Naive thymus-derived CD4-positive, alpha-beta T cell (primary cell): ENCODE results near the gene KIAA0319L. TPM values are rescaled to one million over a fixed set of nuclear protein-coding genes. Genes with fewer than 3 reads are reported as not detected.

ENCODE experiments used
- ATAC-seq: fragments of 150-1000 bp; cut with Tn5 transposase; 2 replicates; pipeline ENCODE4 v1.10.0; 2021; ENCODE audit warnings: mild to moderate bottlenecking, moderate library complexity
- CTCF ChIA-PET: fragments of 350-600 bp; sonication (Branson Sonifier 250); formaldehyde crosslinking; loops from one replicate; lab custom pipeline; 2021; ENCODE audit warnings: antibody characterized with exemption; lab: Charles Lee
- POLR2A ChIA-PET: fragments of 350-600 bp; sonication (Branson Sonifier 250); formaldehyde crosslinking; loops from one replicate; lab custom pipeline; 2021; ENCODE audit warnings: antibody characterized with exemption, inconsistent platforms; lab: Charles Lee
- DNase-seq, 9 donors: peaks; one replicate each; pipeline versions ENCODE4 v3.0.0 to v3.0.0-alpha.2; 2020 to 2022; ENCODE audit warnings: mixed read lengths in 1 of 9
- H3K27ac ChIP-seq: one replicate; pipeline ENCODE4 v1.7.0; 2013; ENCODE audit warnings: mild to moderate bottlenecking, low read depth, low read length, moderate library complexity
- H3K27me3 ChIP-seq, 2 donors: one replicate each; pipeline ENCODE4 v1.7.0; 2013; ENCODE audit warnings: low read length in 2 of 2, mild to moderate bottlenecking in 2 of 2, moderate library complexity in 2 of 2; ENCODE audit not compliant: control insufficient read depth in 2 of 2, insufficient read depth in 2 of 2
- H3K36me3 ChIP-seq, 3 experiments: 1 replicate in 2 of 3; 2 replicates in 1 of 3; pipeline ENCODE4 v1.7.0; 2013; ENCODE audit warnings: low read length in 3 of 3, mild to moderate bottlenecking in 3 of 3, moderate library complexity in 1 of 3; ENCODE audit not compliant: insufficient read depth in 3 of 3, control insufficient read depth in 2 of 3
- H3K4me1 ChIP-seq, 2 donors: one replicate each; pipeline ENCODE4 v1.7.0; 2013; ENCODE audit warnings: low read length in 2 of 2, mild to moderate bottlenecking in 2 of 2, moderate library complexity in 1 of 2; ENCODE audit not compliant: control insufficient read depth in 2 of 2, insufficient read depth in 2 of 2
- H3K4me3 ChIP-seq: 2 replicates; pipeline ENCODE4 v1.7.0; 2013; ENCODE audit warnings: mild to moderate bottlenecking, low read length
- H3K9me3 ChIP-seq, 3 experiments: 1 replicate in 2 of 3; 2 replicates in 1 of 3; pipeline ENCODE4 v1.7.0; 2013; ENCODE audit warnings: low read length in 3 of 3; ENCODE audit not compliant: control insufficient read depth in 2 of 3
- H3K27ac Mint-ChIP-seq, 9 donors: one replicate each; pipeline ENCODE4 v1.8.0; 2020 to 2022; ENCODE audit warnings: mixed read lengths in 9 of 9, mild to moderate bottlenecking in 8 of 9, moderate library complexity in 5 of 9, inconsistent platforms in 2 of 9
- H3K27me3 Mint-ChIP-seq, 5 donors: one replicate each; pipeline ENCODE4 v1.8.0; 2021 to 2022; ENCODE audit warnings: mixed read lengths in 5 of 5, mild to moderate bottlenecking in 1 of 5
- H3K36me3 Mint-ChIP-seq, 5 donors: one replicate each; pipeline ENCODE4 v1.8.0; 2020 to 2022; ENCODE audit warnings: mixed read lengths in 5 of 5, mild to moderate bottlenecking in 3 of 5, inconsistent platforms in 1 of 5
- H3K4me1 Mint-ChIP-seq, 7 donors: one replicate each; pipeline ENCODE4 v1.8.0; 2020 to 2022; ENCODE audit warnings: mixed read lengths in 7 of 7, mild to moderate bottlenecking in 3 of 7, inconsistent platforms in 1 of 7
- H3K4me3 Mint-ChIP-seq, 10 donors: one replicate each; pipeline ENCODE4 v1.8.0; 2020 to 2022; ENCODE audit warnings: mild to moderate bottlenecking in 10 of 10, mixed read lengths in 10 of 10, moderate library complexity in 6 of 10, inconsistent platforms in 2 of 10
- H3K9me3 Mint-ChIP-seq, 11 donors: one replicate each; pipeline ENCODE4 v1.8.0; 2020 to 2022; ENCODE audit warnings: mixed read lengths in 11 of 11, mild to moderate bottlenecking in 4 of 11, inconsistent platforms in 1 of 11, moderate library complexity in 1 of 11
- intact Hi-C, 2 donors: fragments of 100-400 bp; cut with micrococcal nuclease; formaldehyde crosslinking; loops; one replicate each; pipeline ENCODE4 v1.15.1; 2023
- polyA plus RNA-seq, 2 donors: library from polyadenylated mRNA; unstranded; fragments of 300-500 nt; fragmentation: Illumina TruSeq; gene quantifications; one replicate each; pipeline ENCODE4 v1.2.3, GENCODE V29; 2021
- total RNA-seq, 6 experiments: library from RNA in 5 of 6; stranded (reverse) in 5 of 6; gene quantifications; 1 replicate in 5 of 6; 2 replicates in 1 of 6; pipeline ENCODE4 v1.2.3 and lab custom pipeline; 2021 to 2026

Gene KIAA0319L
- total and polyA plus RNA-seq, 7 experiments from 2014 or later, result 22.2 to 79.7 (median 63.5) TPM

DNA sequence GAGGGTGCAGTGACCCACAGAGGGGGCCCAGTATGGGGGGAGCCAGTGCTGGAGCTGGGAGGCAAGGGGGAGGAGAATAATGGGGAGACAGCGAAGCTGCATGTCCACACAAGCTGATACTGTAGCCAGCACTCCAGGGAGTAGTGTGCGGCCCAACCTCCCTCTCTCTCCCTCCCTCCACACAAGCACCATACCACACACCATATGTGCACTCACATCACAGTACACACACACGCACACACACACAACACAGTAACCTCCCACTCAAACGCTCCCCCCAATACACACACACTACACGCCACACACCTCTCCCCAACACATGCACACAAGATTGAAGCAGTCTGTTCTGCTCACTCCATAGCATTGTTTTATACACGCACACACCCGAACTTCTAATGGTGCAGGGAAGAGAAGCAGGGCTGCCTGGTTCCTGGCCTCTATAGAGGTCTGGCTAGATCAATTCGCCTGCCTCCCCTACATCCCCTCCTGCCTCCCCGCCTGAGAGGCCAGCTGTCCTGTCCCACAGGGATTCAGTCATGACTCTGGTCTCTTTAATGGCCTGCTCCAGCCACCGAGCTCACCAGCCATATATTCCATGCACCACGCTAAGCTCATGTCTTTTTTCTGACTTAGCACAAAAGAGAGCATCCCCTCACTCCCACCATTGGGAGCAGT lies 4.2 kb upstream of the KIAA0319L start:
- H3K4me1 ChIP-seq, result peaks cover 3 to 9% of the 10 kb centered on the region in 2 donors
- Mint-ChIP-seq H3K9me3 (no peaks in the 10 kb centered on the region), H3K4me3 (peak overlapping the region in 3 of 10 donors; percentile 5 to 22 (median 14)), H3K4me1 (peaks cover 23 to 49% (median 39%) of the 10 kb centered on the region in 7 donors), H3K36me3 (peaks cover 0 to 8% (median 0%) of the 10 kb centered on the region in 5 donors), H3K27ac (peak overlapping the region in 7 of 9 donors; percentile 13 to 89 (median 73)), H3K27me3 (no peaks in the 10 kb centered on the region)
- intact Hi-C loops, result no loop called here
- no peak overlapping the region for H3K27ac ChIP-seq
- peaks cover 0 to 28% (median 0%) of the 10 kb centered on the region in 3 experiments for H3K36me3 ChIP-seq
- ChIA-PET CTCF (interaction anchor here (1.1 to 4.9 kb wide), 3 partner anchors 11 to 154 kb away, joined by 5 to 47 read pairs (median 7); partner anchors contain the start of gene TFAP2E), POLR2A (interaction anchor here (0.5 to 2.0 kb wide), 3 partner anchors 22 to 399 kb away, joined by 3 to 6 read pairs (median 3); no protein-coding TSS in a partner anchor)
- no peaks in the 10 kb centered on the region for H3K27me3 ChIP-seq
- DNase-seq (peak in 1 of 9 donors; percentile 9), ATAC-seq (no peak)
- no peak overlapping the region for H3K4me3 ChIP-seq
- H3K9me3 ChIP-seq, result no peaks in the 10 kb centered on the region

DNA sequence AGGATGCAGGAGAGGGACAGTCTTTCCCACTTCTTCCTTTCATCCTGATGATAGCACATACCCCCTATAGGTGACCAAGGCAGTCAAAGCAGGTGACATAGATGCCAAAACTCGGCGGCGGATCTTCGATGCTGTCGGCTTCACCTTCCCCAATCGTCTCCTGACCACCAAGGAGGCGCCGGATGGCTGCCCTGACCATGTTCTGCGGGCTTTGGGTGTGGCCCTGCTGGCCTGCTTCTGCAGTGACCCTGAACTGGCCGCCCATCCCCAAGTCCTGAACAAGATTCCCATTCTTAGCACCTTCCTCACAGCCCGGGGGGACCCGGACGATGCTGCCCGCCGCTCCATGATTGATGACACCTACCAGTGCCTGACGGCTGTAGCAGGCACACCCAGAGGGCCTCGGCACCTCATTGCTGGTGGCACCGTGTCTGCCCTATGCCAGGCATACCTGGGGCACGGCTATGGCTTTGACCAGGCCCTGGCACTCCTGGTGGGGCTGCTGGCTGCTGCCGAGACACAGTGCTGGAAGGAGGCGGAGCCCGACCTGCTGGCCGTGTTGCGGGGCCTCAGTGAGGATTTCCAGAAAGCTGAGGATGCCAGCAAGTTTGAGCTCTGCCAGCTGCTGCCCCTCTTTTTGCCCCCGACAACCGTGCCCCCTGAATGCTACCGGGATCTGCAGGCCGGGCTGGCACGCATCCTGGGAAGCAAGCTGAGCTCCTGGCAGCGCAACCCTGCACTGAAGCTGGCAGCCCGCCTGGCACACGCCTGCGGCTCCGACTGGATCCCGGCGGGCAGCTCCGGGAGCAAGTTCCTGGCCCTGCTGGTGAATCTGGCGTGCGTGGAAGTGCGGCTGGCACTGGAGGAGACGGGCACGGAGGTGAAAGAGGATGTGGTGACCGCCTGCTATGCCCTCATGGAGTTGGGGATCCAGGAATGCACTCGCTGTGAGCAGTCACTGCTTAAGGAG lies 3.3 kb upstream of the KIAA0319L start:
- Mint-ChIP-seq H3K27ac (peak overlapping the region in 8 of 9 donors; percentile 18 to 88 (median 80)), H3K36me3 (peaks cover 0 to 8% (median 0%) of the 10 kb centered on the region in 5 donors), H3K9me3 (no peaks in the 10 kb centered on the region), H3K4me3 (peak overlapping the region in 1 of 10 donors; percentile 53), H3K4me1 (peaks cover 32 to 58% (median 48%) of the 10 kb centered on the region in 7 donors), H3K27me3 (no peaks in the 10 kb centered on the region)
- Histone ChIP-seq H3K9me3 (no peaks in the 10 kb centered on the region), H3K4me3 (no peak overlapping the region), H3K4me1 (peaks cover 12 to 16% of the 10 kb centered on the region in 2 donors), H3K27ac (peak overlapping the region; percentile 77), H3K36me3 (peaks cover 0 to 26% (median 0%) of the 10 kb centered on the region in 3 experiments), H3K27me3 (no peaks in the 10 kb centered on the region)
- ChIA-PET CTCF (interaction anchor here (1.8 to 4.9 kb wide), 2 partner anchors 12 to 109 kb away, joined by 7 to 47 read pairs; partner anchors contain the start of gene TFAP2E), POLR2A (interaction anchor here (0.5 to 2.0 kb wide), 5 partner anchors 21 to 398 kb away, joined by 3 to 6 read pairs (median 4); partner anchors contain the start of gene CLSPN)
- intact Hi-C loops, result no loop called here
- ATAC-seq, result no peak
- no peak for DNase-seq

DNA sequence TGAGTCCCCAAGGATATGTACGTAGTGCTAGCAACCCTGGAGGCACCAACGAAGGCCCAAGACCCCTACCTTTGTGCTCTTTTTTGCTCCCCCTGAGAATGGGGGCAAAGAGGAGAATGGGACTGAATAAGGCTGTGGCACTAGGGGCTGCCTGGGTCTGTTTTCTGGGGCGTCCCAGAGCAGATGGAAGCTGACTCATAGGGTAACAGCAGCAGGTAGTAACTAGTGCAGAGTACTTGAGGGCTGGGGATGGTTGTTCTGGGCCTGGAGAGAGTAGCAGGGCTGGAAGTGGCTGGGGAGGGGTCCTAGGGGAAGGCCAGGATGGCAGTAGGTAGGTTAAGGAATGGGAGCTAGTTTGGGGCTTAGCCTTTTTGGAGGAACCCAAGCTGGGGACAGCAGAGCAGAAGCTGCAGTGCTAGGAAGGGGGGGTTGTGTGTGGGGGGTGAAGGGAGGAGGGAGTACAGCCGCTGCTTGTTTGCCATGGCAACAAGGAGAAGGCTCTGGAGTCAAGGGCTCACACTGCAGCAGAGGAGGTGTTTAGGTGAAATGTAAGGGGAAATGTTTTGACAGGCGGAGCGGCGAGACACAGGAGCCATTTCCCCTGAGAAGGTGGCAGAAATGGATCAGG lies 2.2 kb upstream of the KIAA0319L start:
- Mint-ChIP-seq H3K9me3 (no peaks in the 10 kb centered on the region), H3K27ac (peak overlapping the region; percentile 18 to 88 (median 78)), H3K4me1 (peaks cover 38 to 62% (median 54%) of the 10 kb centered on the region in 7 donors), H3K4me3 (peak overlapping the region in 9 of 10 donors; percentile 15 to 99 (median 80)), H3K36me3 (peaks cover 0 to 6% (median 0%) of the 10 kb centered on the region in 5 donors), H3K27me3 (no peaks in the 10 kb centered on the region)
- peaks cover 16 to 19% of the 10 kb centered on the region in 2 donors for H3K4me1 ChIP-seq
- ATAC-seq (no peak), DNase-seq (peak in 3 of 9 donors; percentile 39 to 62 (median 48))
- peaks cover 0 to 21% (median 0%) of the 10 kb centered on the region in 3 experiments for H3K36me3 ChIP-seq
- no peak overlapping the region for H3K4me3 ChIP-seq
- POLR2A ChIA-PET, result interaction anchor here (1.7 kb wide), 1 partner anchor 211 kb away, joined by 5 read pairs; the partner anchor contains the start of gene CLSPN
- intact Hi-C loops, result loop anchor here in 1 of 2 donors (5.0 kb wide), 1 partner anchor 528 kb away; the partner anchor contains the start of gene ADPRS
- H3K27ac ChIP-seq, result peak overlapping the region; percentile 77
- H3K27me3 ChIP-seq, result no peaks in the 10 kb centered on the region
- CTCF ChIA-PET, result interaction anchor here (0.6 to 4.9 kb wide), 3 partner anchors 9 to 189 kb away, joined by 4 to 47 read pairs (median 4); no protein-coding TSS in a partner anchor
- H3K9me3 ChIP-seq, result no peaks in the 10 kb centered on the region

DNA sequence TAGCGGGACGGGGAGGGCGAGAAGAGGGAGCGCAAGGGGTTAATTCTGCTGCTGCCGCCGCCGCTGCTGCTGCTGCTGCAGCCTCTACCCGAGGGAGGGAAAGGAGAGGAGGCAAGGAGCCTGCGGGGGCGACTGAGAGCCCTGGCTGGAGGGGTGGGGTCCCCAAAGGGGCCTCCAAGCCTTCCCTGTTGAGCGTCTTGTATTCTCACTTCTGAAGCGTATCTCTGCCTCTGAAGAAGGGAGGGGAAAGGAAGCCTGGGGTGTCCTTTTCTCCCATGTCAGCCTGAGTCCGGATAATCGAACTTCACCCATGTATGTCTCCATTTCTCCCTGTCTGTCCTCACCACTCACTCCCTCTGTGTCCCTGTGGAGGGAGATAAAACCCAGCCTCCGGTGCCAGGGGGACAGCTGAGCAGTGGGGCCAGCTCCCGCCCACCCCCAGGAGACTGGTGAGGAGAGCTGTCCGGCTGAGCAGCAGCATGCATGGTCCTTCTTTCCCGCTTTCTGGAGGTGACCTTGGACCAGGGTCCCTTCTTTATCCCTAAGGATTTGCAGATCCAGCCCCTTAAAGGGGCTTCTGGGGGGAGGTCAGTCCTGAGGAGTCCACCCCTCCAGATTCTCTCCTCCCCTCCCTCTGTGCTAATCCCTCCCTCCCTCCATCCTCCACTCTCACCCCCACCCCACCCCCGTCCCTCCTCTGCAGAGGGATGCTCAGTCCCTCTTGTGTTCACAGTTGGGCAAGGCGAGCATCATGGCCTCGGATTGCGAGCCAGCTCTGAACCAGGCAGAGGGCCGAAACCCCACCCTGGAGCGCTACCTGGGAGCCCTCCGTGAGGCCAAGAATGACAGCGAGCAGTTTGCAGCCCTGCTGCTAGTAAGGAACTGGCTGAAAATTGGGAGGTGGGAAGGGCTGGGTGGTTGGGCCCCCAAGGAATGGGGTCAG lies 1.4 kb upstream of the KIAA0319L start:
- Mint-ChIP-seq H3K36me3 (peaks cover 0 to 8% (median 0%) of the 10 kb centered on the region in 5 donors), H3K4me1 (peaks cover 39 to 62% (median 54%) of the 10 kb centered on the region in 7 donors), H3K4me3 (peak overlapping the region; percentile 90 to 99 (median 96)), H3K27ac (peak overlapping the region; percentile 89 to 98 (median 93)), H3K9me3 (no peaks in the 10 kb centered on the region), H3K27me3 (no peaks in the 10 kb centered on the region)
- peak overlapping the region; percentile 87 for H3K4me3 ChIP-seq
- POLR2A ChIA-PET, result interaction anchor here (0.9 to 2.9 kb wide), 4 partner anchors 23 to 211 kb away, joined by 3 to 21 read pairs (median 4); partner anchors contain the start of gene CLSPN
- H3K36me3 ChIP-seq, result peaks cover 0 to 17% (median 0%) of the 10 kb centered on the region in 3 experiments
- CTCF ChIA-PET, result interaction anchor here (1.3 to 4.9 kb wide), 2 partner anchors 10 to 107 kb away, joined by 4 to 47 read pairs; no protein-coding TSS in a partner anchor
- DNase-seq, result peak in 3 of 9 donors; percentile 21 to 28 (median 27)
- no peaks in the 10 kb centered on the region for H3K27me3 ChIP-seq
- H3K9me3 ChIP-seq, result no peaks in the 10 kb centered on the region
- peaks cover 16 to 19% of the 10 kb centered on the region in 2 donors for H3K4me1 ChIP-seq
- peak overlapping the region; percentile 77 for H3K27ac ChIP-seq
- intact Hi-C loops, result loop anchor here in 1 of 2 donors (5.0 kb wide), 1 partner anchor 529 kb away; the partner anchor contains the start of gene ADPRS
- no peak for ATAC-seq
